Esophagus squamous epithelium (tissue), 4 donors: ENCODE data around the gene TEX48.

ENCODE experiments used
- POLR2A ChIP-seq, 4 donors: fragments of 450-650 bp; IDR thresholded peaks; one replicate each; pipeline ENCODE4 v1.6.1; 2017; ENCODE audit warnings: antibody characterized with exemption in 4 of 4, mild to moderate bottlenecking in 4 of 4, moderate library complexity in 3 of 4
- TF ChIP-seq, protein P1 (sequence below), 6 experiments: fragments of 450-650 bp in 4 of 6; fragments of 200-600 bp in 2 of 6; sonication (generic) in 2 of 6; IDR thresholded peaks; one replicate each; pipeline ENCODE4 v1.5.1; 2016 to 2019; ENCODE audit warnings: antibody characterized with exemption in 6 of 6, mild to moderate bottlenecking in 4 of 6, moderate library complexity in 4 of 6

DNA sequence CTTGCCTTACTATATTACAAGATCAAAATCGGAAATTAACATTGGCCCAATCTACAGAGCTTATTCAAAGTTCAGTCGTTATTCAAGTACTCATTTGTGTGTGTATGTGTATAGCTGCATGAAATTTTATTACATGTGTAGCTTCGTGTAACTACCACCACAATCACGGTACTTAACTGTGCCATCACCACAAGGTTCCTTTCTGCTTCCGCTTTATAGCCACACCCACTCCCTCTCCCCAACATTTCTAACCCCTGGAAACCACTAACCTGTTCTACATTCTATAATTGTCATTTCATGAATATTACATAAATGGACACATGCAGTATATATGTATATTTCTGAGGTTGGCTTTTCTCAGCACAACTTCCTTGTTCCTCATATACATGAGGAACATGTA lies 4.0 kb upstream of the TEX48 start:
- TF ChIP-seq, protein P1, sequence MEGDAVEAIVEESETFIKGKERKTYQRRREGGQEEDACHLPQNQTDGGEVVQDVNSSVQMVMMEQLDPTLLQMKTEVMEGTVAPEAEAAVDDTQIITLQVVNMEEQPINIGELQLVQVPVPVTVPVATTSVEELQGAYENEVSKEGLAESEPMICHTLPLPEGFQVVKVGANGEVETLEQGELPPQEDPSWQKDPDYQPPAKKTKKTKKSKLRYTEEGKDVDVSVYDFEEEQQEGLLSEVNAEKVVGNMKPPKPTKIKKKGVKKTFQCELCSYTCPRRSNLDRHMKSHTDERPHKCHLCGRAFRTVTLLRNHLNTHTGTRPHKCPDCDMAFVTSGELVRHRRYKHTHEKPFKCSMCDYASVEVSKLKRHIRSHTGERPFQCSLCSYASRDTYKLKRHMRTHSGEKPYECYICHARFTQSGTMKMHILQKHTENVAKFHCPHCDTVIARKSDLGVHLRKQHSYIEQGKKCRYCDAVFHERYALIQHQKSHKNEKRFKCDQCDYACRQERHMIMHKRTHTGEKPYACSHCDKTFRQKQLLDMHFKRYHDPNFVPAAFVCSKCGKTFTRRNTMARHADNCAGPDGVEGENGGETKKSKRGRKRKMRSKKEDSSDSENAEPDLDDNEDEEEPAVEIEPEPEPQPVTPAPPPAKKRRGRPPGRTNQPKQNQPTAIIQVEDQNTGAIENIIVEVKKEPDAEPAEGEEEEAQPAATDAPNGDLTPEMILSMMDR (IDR thresholded peaks at IDR 0.05): no peak
- TF ChIP-seq POLR2A (IDR thresholded peaks at IDR 0.05): no peak
